ENCODE measurements around the gene RAB8B.
"Not testable (repeated sequence)": the region's sequence is repeated elsewhere in the genome, so short reads cannot be mapped to it uniquely, and the experiment has no call there.

RAB8B gene

DNA sequence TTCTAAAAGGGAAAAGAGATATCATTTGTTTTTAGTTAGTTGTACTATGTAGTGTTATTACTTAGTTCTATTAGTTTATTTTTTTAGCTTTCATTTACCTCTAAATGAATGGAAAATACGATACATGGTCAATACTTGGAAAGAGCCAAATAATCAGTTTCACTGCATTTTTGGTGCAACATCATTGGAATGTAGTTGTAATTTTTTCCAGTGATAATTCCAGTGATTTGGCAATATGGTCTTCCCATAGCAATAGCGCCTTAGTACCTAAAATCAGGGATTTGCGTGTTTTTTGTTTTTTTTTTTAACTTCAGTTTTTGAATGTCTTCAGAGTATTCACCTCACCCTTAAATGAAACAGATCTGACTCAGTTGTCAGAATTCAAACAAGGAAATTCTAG lies 41.8 kb downstream of the RAB8B start:
- DNase-seq (ENCODE audit: low read depth), result no peak
- H3K9ac ChIP-seq (ENCODE audit: low read length), result no peak overlapping the region
- H3K27me3 ChIP-seq (replicated peaks; ENCODE audit: control insufficient read depth, insufficient read depth, low read length), result no peaks in the 10 kb centered on the region
- no peaks in the 10 kb centered on the region for H3K36me3 ChIP-seq (ENCODE audit: control insufficient read depth, insufficient read depth, low read length, severe bottlenecking)
- peaks cover 55% of the 10 kb centered on the region for H3K4me1 ChIP-seq (ENCODE audit: control insufficient read depth, insufficient read depth, low read length)
- H3K4me3 ChIP-seq (ENCODE audit: low read length), result no peak overlapping the region
- no peaks in the 10 kb centered on the region for H3K9me3 ChIP-seq (ENCODE audit: control insufficient read depth, low read length)

DNA sequence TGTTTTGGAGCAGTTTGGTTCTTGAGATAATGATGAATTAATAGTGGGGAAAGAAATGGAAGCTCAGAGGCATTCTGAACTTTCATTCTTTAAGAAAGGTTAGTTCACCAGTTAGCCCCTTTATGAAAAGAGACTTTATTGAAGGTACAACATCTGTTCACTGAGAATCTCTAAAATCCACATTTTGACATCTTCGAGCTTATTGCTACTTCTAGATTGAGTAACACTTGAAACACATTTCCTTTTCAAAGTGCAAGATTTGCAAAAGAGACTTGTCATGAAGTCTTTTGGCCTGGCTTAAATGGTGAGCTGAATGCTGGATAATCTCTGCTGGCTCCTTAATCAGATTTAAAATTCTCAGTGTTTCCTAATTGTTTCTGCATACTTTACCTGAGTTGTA lies 42.3 kb downstream of the RAB8B start:
- Histone ChIP-seq H3K36me3 (ENCODE audit: control insufficient read depth, insufficient read depth, low read length, severe bottlenecking) (no peaks in the 10 kb centered on the region), H3K9me3 (ENCODE audit: control insufficient read depth, low read length) (no peaks in the 10 kb centered on the region), H3K4me3 (ENCODE audit: low read length) (no peak overlapping the region), H3K9ac (ENCODE audit: low read length) (no peak overlapping the region), H3K4me1 (ENCODE audit: control insufficient read depth, insufficient read depth, low read length) (peaks cover 56% of the 10 kb centered on the region), H3K27me3 (replicated peaks; ENCODE audit: control insufficient read depth, insufficient read depth, low read length) (no peaks in the 10 kb centered on the region)
- no peak for DNase-seq (ENCODE audit: low read depth)

DNA sequence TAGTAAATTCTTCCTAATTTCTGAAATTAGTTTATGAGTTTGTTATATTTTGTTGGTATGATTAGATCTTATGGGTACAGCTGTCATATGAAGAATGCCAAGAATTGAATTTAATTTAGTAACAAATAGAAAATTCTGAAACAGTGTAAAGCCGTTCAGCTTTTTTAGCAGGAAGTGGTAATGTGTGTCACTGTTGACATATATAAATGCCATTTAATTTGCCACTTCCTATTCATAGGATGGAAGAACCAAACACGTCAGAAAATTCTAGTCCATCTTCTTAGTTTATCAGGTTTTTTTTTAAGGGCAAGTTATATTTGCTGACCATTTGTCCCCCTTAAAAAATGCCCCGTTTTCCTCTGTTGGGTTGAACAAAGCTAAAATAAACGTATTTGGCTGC lies 43.0 kb downstream of the RAB8B start:
- Histone ChIP-seq H3K9ac (ENCODE audit: low read length) (no peak overlapping the region), H3K27me3 (replicated peaks; ENCODE audit: control insufficient read depth, insufficient read depth, low read length) (no peaks in the 10 kb centered on the region), H3K4me3 (ENCODE audit: low read length) (no peak overlapping the region), H3K9me3 (ENCODE audit: control insufficient read depth, low read length) (no peaks in the 10 kb centered on the region), H3K4me1 (ENCODE audit: control insufficient read depth, insufficient read depth, low read length) (peaks cover 55% of the 10 kb centered on the region), H3K36me3 (ENCODE audit: control insufficient read depth, insufficient read depth, low read length, severe bottlenecking) (no peaks in the 10 kb centered on the region)
- DNase-seq (ENCODE audit: low read depth), result no peak

DNA sequence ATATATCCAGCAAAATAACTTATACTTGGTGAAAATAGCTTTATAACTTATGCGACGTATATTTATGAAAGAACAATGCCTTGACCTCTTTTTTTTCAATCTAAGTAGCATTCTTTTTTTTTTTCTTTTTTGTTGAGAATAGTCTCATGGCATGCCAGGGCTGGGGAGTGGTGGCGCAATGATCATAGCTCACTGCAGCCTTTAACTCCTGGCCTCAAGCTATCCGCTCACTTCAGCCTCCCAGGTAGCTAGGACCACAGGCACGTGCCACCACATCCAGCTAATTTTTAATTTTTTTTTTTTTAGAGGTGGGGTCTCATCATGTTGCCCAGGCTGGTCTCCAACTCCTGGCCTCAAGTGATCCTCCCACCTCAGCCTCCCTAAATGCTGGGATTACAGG lies 43.5 kb downstream of the RAB8B start:
- Histone ChIP-seq H3K9me3 (ENCODE audit: control insufficient read depth, low read length) (no peaks in the 10 kb centered on the region), H3K4me3 (ENCODE audit: low read length) (no peak overlapping the region), H3K27me3 (replicated peaks; ENCODE audit: control insufficient read depth, insufficient read depth, low read length) (no peaks in the 10 kb centered on the region), H3K36me3 (ENCODE audit: control insufficient read depth, insufficient read depth, low read length, severe bottlenecking) (no peaks in the 10 kb centered on the region), H3K9ac (ENCODE audit: low read length) (no peak overlapping the region), H3K4me1 (ENCODE audit: control insufficient read depth, insufficient read depth, low read length) (peaks cover 55% of the 10 kb centered on the region)
- no peak for DNase-seq (ENCODE audit: low read depth)

DNA sequence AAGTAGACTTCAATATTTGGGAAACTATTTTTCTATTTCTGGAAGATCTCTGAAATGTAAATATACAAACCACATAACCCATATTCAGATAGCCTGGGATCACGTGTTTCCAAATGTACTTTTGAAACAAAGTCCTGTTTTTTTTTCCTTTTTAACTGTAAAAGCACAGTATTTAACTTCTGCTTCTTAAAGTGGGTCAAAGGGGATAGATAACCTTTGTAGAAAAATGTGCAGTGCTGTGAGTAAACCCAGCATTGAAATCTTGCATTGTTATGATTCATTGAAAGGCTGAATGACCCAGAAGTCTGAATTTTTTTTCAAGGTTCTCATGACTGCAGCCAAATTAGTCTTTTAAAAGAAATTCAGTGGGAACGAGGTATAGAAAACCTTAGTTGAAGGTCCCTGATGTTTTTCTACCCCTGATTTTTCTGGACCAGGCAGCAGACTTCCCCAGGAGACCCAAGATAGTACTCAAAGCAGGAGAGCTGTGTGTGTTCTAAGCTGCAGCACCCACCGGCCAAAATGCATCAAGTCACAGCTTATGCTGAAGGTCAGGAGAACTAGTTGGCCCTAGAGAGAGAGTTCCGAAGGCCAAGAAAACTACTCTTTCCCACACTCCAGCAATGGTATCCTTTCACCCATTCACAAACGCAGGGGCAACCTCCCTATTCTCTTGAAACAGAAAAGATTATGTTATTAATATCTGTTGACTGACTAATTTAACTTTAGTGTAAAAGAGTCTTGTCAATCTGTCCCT lies 44.4 kb downstream of the RAB8B start:
- peak overlapping the region; percentile 51 for H3K4me3 ChIP-seq (ENCODE audit: low read length)
- H3K9me3 ChIP-seq (ENCODE audit: control insufficient read depth, low read length), result no peaks in the 10 kb centered on the region
- DNase-seq (ENCODE audit: low read depth), result peak; percentile 62
- peaks cover 63% of the 10 kb centered on the region for H3K4me1 ChIP-seq (ENCODE audit: control insufficient read depth, insufficient read depth, low read length)
- H3K36me3 ChIP-seq (ENCODE audit: control insufficient read depth, insufficient read depth, low read length, severe bottlenecking), result no peaks in the 10 kb centered on the region
- H3K27me3 ChIP-seq (replicated peaks; ENCODE audit: control insufficient read depth, insufficient read depth, low read length), result no peaks in the 10 kb centered on the region
- peak overlapping the region; percentile 68 for H3K9ac ChIP-seq (ENCODE audit: low read length)

DNA sequence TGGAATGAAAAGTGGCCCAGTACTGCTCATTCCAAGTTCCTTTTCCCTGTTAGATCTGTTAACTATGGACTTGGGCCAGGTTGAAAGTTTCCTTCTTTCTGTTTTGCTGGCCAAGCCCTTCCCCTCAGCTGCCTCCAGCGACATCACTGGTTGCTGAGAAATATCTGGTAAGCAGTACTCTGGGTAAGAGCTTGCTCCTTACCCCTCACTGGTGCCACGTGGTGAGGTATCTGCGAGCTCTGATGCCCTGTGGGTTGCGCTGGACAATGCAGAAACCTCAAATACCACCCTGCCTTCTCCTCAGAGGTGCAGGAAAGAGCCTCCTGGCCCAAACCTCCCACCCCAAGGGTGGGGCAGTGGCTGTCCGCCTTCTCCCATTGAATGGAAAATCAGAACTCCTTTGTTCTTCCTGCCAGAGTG lies 45.1 kb downstream of the RAB8B start:
- H3K4me1 ChIP-seq (ENCODE audit: control insufficient read depth, insufficient read depth, low read length), result peaks cover 67% of the 10 kb centered on the region
- DNase-seq (ENCODE audit: low read depth), result peak; percentile 65
- H3K9me3 ChIP-seq (ENCODE audit: control insufficient read depth, low read length), result no peaks in the 10 kb centered on the region
- peak overlapping the region; percentile 51 for H3K4me3 ChIP-seq (ENCODE audit: low read length)
- H3K9ac ChIP-seq (ENCODE audit: low read length), result peak overlapping the region; percentile 68
- no peaks in the 10 kb centered on the region for H3K27me3 ChIP-seq (replicated peaks; ENCODE audit: control insufficient read depth, insufficient read depth, low read length)
- no peaks in the 10 kb centered on the region for H3K36me3 ChIP-seq (ENCODE audit: control insufficient read depth, insufficient read depth, low read length, severe bottlenecking)

DNA sequence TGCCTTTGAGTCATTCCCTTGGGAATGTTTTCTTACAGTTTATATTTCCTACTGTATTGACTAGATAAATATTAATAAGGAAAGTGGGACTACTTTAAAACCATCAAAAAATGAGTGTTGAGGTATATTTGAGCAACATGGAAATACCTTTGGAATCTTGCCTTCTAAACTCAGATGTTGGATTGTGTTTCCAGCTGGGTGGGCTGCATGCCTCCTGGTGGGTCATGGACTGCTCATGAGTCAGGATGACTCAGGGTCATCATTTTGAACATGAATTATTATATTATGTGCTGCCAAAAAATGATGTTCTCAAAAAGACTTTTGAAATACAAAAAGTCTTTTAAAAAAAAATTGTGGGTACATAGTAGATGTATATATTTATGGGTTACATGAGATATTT lies 46.9 kb downstream of the RAB8B start:
- Histone ChIP-seq H3K9ac (ENCODE audit: low read length) (no peak overlapping the region), H3K4me1 (ENCODE audit: control insufficient read depth, insufficient read depth, low read length) (peaks cover 72% of the 10 kb centered on the region), H3K9me3 (ENCODE audit: control insufficient read depth, low read length) (no peaks in the 10 kb centered on the region), H3K27me3 (replicated peaks; ENCODE audit: control insufficient read depth, insufficient read depth, low read length) (no peaks in the 10 kb centered on the region), H3K36me3 (ENCODE audit: control insufficient read depth, insufficient read depth, low read length, severe bottlenecking) (no peaks in the 10 kb centered on the region), H3K4me3 (ENCODE audit: low read length) (peak overlapping the region; percentile 14)
- DNase-seq (ENCODE audit: low read depth), result no peak

DNA sequence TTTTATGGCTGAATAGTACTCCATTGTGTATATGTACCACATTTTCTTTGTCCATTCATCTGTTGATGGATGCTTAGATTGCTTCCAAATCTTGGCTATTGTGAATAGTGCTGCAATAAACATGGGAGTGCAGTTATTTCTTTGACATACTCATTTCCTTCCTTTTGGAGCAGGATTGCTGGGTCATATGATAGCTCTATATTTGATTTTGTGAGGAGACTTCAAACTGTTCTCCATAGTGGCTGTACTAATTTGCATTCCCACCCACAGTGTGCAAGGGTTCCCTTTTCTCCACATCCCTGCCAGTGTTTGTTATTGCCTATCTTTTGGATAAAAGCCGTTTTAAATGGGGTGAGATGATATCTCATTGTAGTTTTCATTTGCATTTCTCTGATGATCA lies 47.7 kb downstream of the RAB8B start:
- H3K27me3 ChIP-seq (replicated peaks; ENCODE audit: control insufficient read depth, insufficient read depth, low read length); DNase-seq (ENCODE audit: low read depth); H3K4me3 ChIP-seq (ENCODE audit: low read length); H3K36me3 ChIP-seq (ENCODE audit: control insufficient read depth, insufficient read depth, low read length, severe bottlenecking); H3K9me3 ChIP-seq (ENCODE audit: control insufficient read depth, low read length); H3K9ac ChIP-seq (ENCODE audit: low read length): not testable (repeated sequence)
- H3K4me1 ChIP-seq (ENCODE audit: control insufficient read depth, insufficient read depth, low read length), result peaks cover 65% of the 10 kb centered on the region

DNA sequence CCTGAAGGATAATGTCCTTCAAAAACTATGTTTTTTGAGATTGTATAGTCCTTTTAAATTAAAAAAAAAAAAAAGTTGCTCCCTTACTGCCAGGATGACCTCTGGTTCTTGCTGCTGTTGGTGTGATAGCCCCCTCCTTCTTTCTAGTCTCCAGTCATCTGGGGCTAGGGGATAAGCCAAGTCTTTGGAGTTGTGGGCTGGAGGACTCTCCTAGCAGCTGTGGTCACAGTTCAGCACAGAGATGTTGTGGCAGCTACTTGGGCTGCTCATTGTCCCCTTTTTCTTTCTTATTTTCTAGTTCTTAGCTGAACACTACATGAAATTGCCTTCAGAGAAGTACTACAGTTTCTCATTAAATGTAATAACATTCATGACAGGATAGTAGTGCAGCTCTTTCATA lies 48.8 kb downstream of the RAB8B start:
- no peak for DNase-seq (ENCODE audit: low read depth)
- Histone ChIP-seq H3K27me3 (replicated peaks; ENCODE audit: control insufficient read depth, insufficient read depth, low read length) (no peaks in the 10 kb centered on the region), H3K9me3 (ENCODE audit: control insufficient read depth, low read length) (no peaks in the 10 kb centered on the region), H3K4me1 (ENCODE audit: control insufficient read depth, insufficient read depth, low read length) (peaks cover 60% of the 10 kb centered on the region), H3K9ac (ENCODE audit: low read length) (no peak overlapping the region), H3K36me3 (ENCODE audit: control insufficient read depth, insufficient read depth, low read length, severe bottlenecking) (no peaks in the 10 kb centered on the region), H3K4me3 (ENCODE audit: low read length) (no peak overlapping the region)

DNA sequence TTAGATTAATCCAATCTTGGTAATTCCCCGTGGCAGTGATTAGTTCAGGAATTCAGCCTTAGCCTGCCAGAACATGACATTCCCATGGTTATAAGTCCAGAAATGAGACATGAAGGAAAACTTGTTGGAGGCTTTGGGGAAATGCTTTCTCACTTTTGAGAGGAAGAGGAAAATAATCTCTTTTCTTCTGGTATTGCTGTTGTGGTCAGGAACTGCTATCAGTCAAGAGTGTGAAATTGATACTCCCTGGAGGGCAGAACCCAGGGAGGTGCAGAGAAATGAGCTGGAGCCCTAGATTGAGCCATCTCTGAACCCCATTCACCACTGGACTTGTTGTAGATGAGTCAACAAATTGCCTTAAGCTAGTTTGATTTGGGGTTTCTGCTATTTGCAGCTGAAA lies 49.4 kb downstream of the RAB8B start:
- Histone ChIP-seq H3K27me3 (replicated peaks; ENCODE audit: control insufficient read depth, insufficient read depth, low read length) (no peaks in the 10 kb centered on the region), H3K36me3 (ENCODE audit: control insufficient read depth, insufficient read depth, low read length, severe bottlenecking) (no peaks in the 10 kb centered on the region), H3K4me1 (ENCODE audit: control insufficient read depth, insufficient read depth, low read length) (peaks cover 60% of the 10 kb centered on the region), H3K9ac (ENCODE audit: low read length) (no peak overlapping the region), H3K4me3 (ENCODE audit: low read length) (no peak overlapping the region), H3K9me3 (ENCODE audit: control insufficient read depth, low read length) (no peaks in the 10 kb centered on the region)
- peak; percentile 75 for DNase-seq (ENCODE audit: low read depth)

DNA sequence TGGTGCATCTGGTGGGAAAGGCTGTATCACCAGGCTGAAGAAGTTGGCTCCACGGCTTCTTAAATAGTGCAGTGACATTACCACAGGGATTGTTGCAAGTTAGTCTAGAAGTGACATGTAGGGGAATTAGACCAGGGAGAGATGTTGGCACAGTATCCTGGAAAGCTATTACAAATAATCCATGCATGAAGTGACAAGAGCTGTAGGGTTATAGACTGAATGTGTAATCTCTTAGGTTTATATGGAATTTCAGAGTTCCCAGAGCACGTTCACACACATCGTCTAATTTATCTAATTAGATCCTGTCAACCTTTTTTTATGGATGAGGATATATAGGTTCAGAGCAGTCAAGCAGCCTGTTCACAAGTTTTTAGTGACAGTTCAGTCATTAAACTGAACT lies 50.7 kb downstream of the RAB8B start:
- Histone ChIP-seq H3K9ac (ENCODE audit: low read length) (no peak overlapping the region), H3K36me3 (ENCODE audit: control insufficient read depth, insufficient read depth, low read length, severe bottlenecking) (no peaks in the 10 kb centered on the region), H3K27me3 (replicated peaks; ENCODE audit: control insufficient read depth, insufficient read depth, low read length) (no peaks in the 10 kb centered on the region), H3K4me1 (ENCODE audit: control insufficient read depth, insufficient read depth, low read length) (peaks cover 60% of the 10 kb centered on the region), H3K9me3 (ENCODE audit: control insufficient read depth, low read length) (no peaks in the 10 kb centered on the region), H3K4me3 (ENCODE audit: low read length) (no peak overlapping the region)
- no peak for DNase-seq (ENCODE audit: low read depth)

DNA sequence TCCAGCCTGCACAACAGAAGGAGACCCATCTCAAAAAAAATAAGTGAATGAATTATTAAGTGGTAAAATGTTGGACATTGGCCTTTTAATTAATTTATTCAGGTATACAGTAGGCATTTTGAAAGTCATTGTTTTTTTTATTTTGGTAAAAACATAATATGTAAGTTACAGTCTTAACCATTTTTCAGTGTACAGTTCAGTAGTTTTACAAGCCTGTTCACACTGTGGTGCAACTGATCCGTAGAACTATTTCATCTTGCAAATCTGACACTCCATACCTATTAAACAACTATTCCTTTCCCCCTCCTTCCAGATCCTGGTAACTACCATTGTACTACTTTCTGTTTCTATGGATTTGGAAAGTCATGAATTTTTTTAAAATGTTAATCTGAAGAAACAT lies 51.9 kb downstream of the RAB8B start:
- Histone ChIP-seq H3K9me3 (ENCODE audit: control insufficient read depth, low read length) (no peaks in the 10 kb centered on the region), H3K9ac (ENCODE audit: low read length) (no peak overlapping the region), H3K4me3 (ENCODE audit: low read length) (no peak overlapping the region), H3K4me1 (ENCODE audit: control insufficient read depth, insufficient read depth, low read length) (peaks cover 59% of the 10 kb centered on the region), H3K36me3 (ENCODE audit: control insufficient read depth, insufficient read depth, low read length, severe bottlenecking) (no peaks in the 10 kb centered on the region), H3K27me3 (replicated peaks; ENCODE audit: control insufficient read depth, insufficient read depth, low read length) (no peaks in the 10 kb centered on the region)
- DNase-seq (ENCODE audit: low read depth), result no peak
